B cell (primary cell): ENCODE results near the gene SIPA1L3. TPM values are rescaled to one million over a fixed set of nuclear protein-coding genes. Genes with fewer than 3 reads are reported as not detected.

Experiments used
- ATAC-seq: fragments of 200-7000 bp; cut with Tn5 transposase; one replicate; pipeline ENCODE4 v1.10.0; 2021; ENCODE audit warnings: low read depth, mild to moderate bottlenecking, moderate number of reproducible peaks, moderate library complexity
- CTCF ChIA-PET: fragments of 350-600 bp; sonication (Branson Sonifier 250); formaldehyde crosslinking; loops from one replicate; lab custom pipeline; 2021; ENCODE audit warnings: antibody characterized with exemption, inconsistent platforms; lab: Charles Lee
- POLR2A ChIA-PET: fragments of 350-600 bp; sonication (Branson Sonifier 250); formaldehyde crosslinking; loops from one replicate; lab custom pipeline; 2021; ENCODE audit warnings: antibody characterized with exemption; lab: Charles Lee
- DNase-seq: peaks from one replicate; pipeline ENCODE4 v3.0.0; 2013
- H2AFZ ChIP-seq: 2 replicates; pipeline ENCODE4 v1.6.1; 2012; ENCODE audit warnings: mild to moderate bottlenecking, low read depth, low read length; ENCODE audit not compliant: insufficient read depth, poor library complexity, severe bottlenecking
- H3K27ac ChIP-seq, 2 donors: 1 replicate in 1 of 2; 2 replicates in 1 of 2; pipeline ENCODE4 v1.5.1; 2012 to 2013; ENCODE audit warnings: low read length in 2 of 2, mild to moderate bottlenecking in 2 of 2, moderate library complexity in 1 of 2
- H3K27me3 ChIP-seq, 4 experiments: fragments of 200-600 bp in 1 of 4; sonication (generic) in 1 of 4; replicated peaks in 1 of 4; 1 replicate in 2 of 4; 2 replicates in 2 of 4; pipeline versions ENCODE4 v1.6.1 to v1.7.0; 2013 to 2016; ENCODE audit warnings: low read length in 3 of 4, mild to moderate bottlenecking in 2 of 4, mixed read lengths in 1 of 4, moderate library complexity in 1 of 4; ENCODE audit not compliant: insufficient read depth in 4 of 4, control insufficient read depth in 3 of 4; ENCODE audit errors: control extremely low read depth in 1 of 4
- H3K36me3 ChIP-seq, 2 experiments: replicated peaks in 1 of 2; 1 replicate in 1 of 2; 2 replicates in 1 of 2; pipeline versions ENCODE4 v1.6.1 to v1.7.1; 2013; ENCODE audit warnings: low read length in 1 of 2; ENCODE audit not compliant: insufficient read depth in 2 of 2, control insufficient read depth in 1 of 2; ENCODE audit errors: control extremely low read depth in 1 of 2, extremely low read depth in 1 of 2
- H3K4me1 ChIP-seq, 2 donors: fragments of 200-600 bp in 1 of 2; sonication (generic) in 1 of 2; 1 replicate in 1 of 2; 2 replicates in 1 of 2; pipeline versions ENCODE4 v1.5.1 to v1.6.1; 2013 to 2017; ENCODE audit warnings: low read length in 2 of 2; ENCODE audit not compliant: control insufficient read depth in 2 of 2, insufficient read depth in 2 of 2
- H3K4me2 ChIP-seq: replicated peaks from 2 replicates; pipeline ENCODE3; 2012; ENCODE audit warnings: mild to moderate bottlenecking, low read depth, low read length; ENCODE audit not compliant: poor library complexity, severe bottlenecking
- H3K4me3 ChIP-seq, 5 experiments: fragments of 200-600 bp in 1 of 5; sonication (generic) in 1 of 5; 1 replicate in 3 of 5; 2 replicates in 2 of 5; pipeline versions ENCODE4 v1.5.1 to v1.7.0; 2011 to 2016; ENCODE audit warnings: low read length in 4 of 5, mild to moderate bottlenecking in 4 of 5, low read depth in 2 of 5, control low read depth in 1 of 5, moderate library complexity in 1 of 5; ENCODE audit not compliant: insufficient read depth in 1 of 5; ENCODE audit errors: control extremely low read depth in 1 of 5, extremely low read depth in 1 of 5
- H3K79me2 ChIP-seq: fragments of 200-600 bp; sonication (generic); one replicate; pipeline ENCODE4 v1.6.0; 2016; ENCODE audit warnings: low read length; ENCODE audit not compliant: control insufficient read depth, insufficient read depth
- H3K9ac ChIP-seq: fragments of 200-600 bp; sonication (generic); 2 replicates; pipeline ENCODE4 v1.6.1; 2017; ENCODE audit warnings: mild to moderate bottlenecking, low read length, moderate library complexity
- H3K9me3 ChIP-seq, 3 donors: one replicate each; pipeline versions ENCODE4 v1.6.1 to v1.7.1; 2013; ENCODE audit warnings: low read length in 2 of 3; ENCODE audit not compliant: control insufficient read depth in 2 of 3, insufficient read depth in 1 of 3; ENCODE audit errors: control extremely low read depth in 1 of 3
- H4K20me1 ChIP-seq: 2 replicates; pipeline ENCODE4 v1.6.0; 2012; ENCODE audit warnings: mild to moderate bottlenecking, low read length; ENCODE audit not compliant: insufficient read depth, control insufficient read depth, poor library complexity, severe bottlenecking
- H3K27ac Mint-ChIP-seq: one replicate; pipeline ENCODE4 v1.8.0; 2021; ENCODE audit warnings: mixed read lengths
- H3K27me3 Mint-ChIP-seq: one replicate; pipeline ENCODE4 v1.8.0; 2021; ENCODE audit warnings: mixed read lengths
- H3K4me1 Mint-ChIP-seq: one replicate; pipeline ENCODE4 v1.8.0; 2021; ENCODE audit warnings: mixed read lengths
- H3K4me3 Mint-ChIP-seq: one replicate; pipeline ENCODE4 v1.8.0; 2021; ENCODE audit warnings: mixed read lengths
- H3K9me3 Mint-ChIP-seq: one replicate; pipeline ENCODE4 v1.8.0; 2022; ENCODE audit warnings: mixed read lengths; ENCODE audit not compliant: insufficient read depth
- EZH2 ChIP-seq: IDR thresholded peaks from 2 replicates; pipeline ENCODE4 v1.6.1; 2012; ENCODE audit warnings: borderline replicate concordance, low read depth, mild to moderate bottlenecking, moderate library complexity, low read length; ENCODE audit not compliant: insufficient read depth, poor library complexity, severe bottlenecking
- WGBS: methylation state at CpG from one replicate; pipeline ENCODE4 v1.1.5; 2013; ENCODE audit warnings: missing lambda C conversion rate; ENCODE audit not compliant: insufficient coverage; 5-methylcytosine and 5-hydroxymethylcytosine counted together
- intact Hi-C: fragments of 100-400 bp; cut with micrococcal nuclease; formaldehyde crosslinking; loops from one replicate; pipeline ENCODE4 v1.10.0; 2022
- polyA plus RNA-seq: library from polyadenylated mRNA; depleted of rRNA; stranded (reverse); fragments of >200 nt; gene quantifications from 2 replicates; pipeline ENCODE4 v1.2.3, GENCODE V29; 2012
- total RNA-seq, 2 donors: library from RNA; stranded (reverse); fragments of 120-200 nt in 1 of 2; gene quantifications; 1 replicate in 1 of 2; 2 replicates in 1 of 2; pipeline versions ENCODE4 v1.2.3 to v1.2.4, GENCODE V29; 2013 to 2022
- TF ChIP-seq, protein P1 (sequence below): fragments of 200-600 bp; IDR thresholded peaks from one replicate; pipeline ENCODE4 v1.8.0; 2022; ENCODE audit warnings: antibody characterized with exemption, mild to moderate bottlenecking

Gene SIPA1L3
- total and polyA plus RNA-seq, 2 donors (not counting 1 experiment from before 2014, with no cell fraction given), result 48.3 to 295 TPM

GRCh38 chr19:37975596-37976515 lies 68.8 kb downstream of the SIPA1L3 start:
- ChIA-PET CTCF (interaction anchor here (0.7 to 5.9 kb wide), 14 partner anchors 11 to 167 kb away, joined by 3 to 47 read pairs (median 4); partner anchors contain the start of genes SIPA1L3 and WDR87), POLR2A (interaction anchor here (0.6 to 5.5 kb wide), 6 partner anchors 15 to 104 kb away, joined by 3 to 26 read pairs (median 4); partner anchors contain the start of genes SIPA1L3 and WDR87)
- Mint-ChIP-seq H3K4me3 (peak overlapping the region; percentile 67), H3K9me3 (no peaks in the 10 kb centered on the region), H3K27me3 (no peaks in the 10 kb centered on the region), H3K27ac (peak overlapping the region; percentile 93), H3K4me1 (peaks cover 78% of the 10 kb centered on the region)
- Histone ChIP-seq H3K4me1 (peaks cover 75 to 92% of the 10 kb centered on the region in 2 donors), H3K27ac (peak overlapping the region; percentile 89 to 92), H3K4me2 (peak overlapping the region; percentile 62), H3K27me3 (no peaks in the 10 kb centered on the region), H3K9ac (peak overlapping the region; percentile 10), H3K79me2 (peaks cover 85% of the 10 kb centered on the region), H3K36me3 (peaks cover 0 to 6% of the 10 kb centered on the region in 2 experiments), H4K20me1 (no peaks in the 10 kb centered on the region), H2AFZ (peak overlapping the region; percentile 35), H3K4me3 (no peak overlapping the region), H3K9me3 (peaks cover 0 to 24% (median 8%) of the 10 kb centered on the region in 3 donors)
- TF ChIP-seq, protein P1, sequence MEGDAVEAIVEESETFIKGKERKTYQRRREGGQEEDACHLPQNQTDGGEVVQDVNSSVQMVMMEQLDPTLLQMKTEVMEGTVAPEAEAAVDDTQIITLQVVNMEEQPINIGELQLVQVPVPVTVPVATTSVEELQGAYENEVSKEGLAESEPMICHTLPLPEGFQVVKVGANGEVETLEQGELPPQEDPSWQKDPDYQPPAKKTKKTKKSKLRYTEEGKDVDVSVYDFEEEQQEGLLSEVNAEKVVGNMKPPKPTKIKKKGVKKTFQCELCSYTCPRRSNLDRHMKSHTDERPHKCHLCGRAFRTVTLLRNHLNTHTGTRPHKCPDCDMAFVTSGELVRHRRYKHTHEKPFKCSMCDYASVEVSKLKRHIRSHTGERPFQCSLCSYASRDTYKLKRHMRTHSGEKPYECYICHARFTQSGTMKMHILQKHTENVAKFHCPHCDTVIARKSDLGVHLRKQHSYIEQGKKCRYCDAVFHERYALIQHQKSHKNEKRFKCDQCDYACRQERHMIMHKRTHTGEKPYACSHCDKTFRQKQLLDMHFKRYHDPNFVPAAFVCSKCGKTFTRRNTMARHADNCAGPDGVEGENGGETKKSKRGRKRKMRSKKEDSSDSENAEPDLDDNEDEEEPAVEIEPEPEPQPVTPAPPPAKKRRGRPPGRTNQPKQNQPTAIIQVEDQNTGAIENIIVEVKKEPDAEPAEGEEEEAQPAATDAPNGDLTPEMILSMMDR, result no peak
- TF ChIP-seq EZH2, result no peak
- WGBS, result 59% methylated on average over 11 of the region's 16 CpGs
- intact Hi-C loops, result loop anchor here (1.0 to 5.0 kb wide), 3 partner anchors 14 to 106 kb away; no protein-coding TSS in a partner anchor
- no peak for ATAC-seq
- peak; percentile 33 for DNase-seq
